OCI-LY3 (cell line): ENCODE results near the gene RRAGD.

ENCODE experiments used
- H2AFZ ChIP-seq: fragments of 200-600, 300-600 bp; shearing (Covaris generic); 2 replicates; pipeline ENCODE4 v1.6.0; 2014; ENCODE audit warnings: antibody characterized with exemption, low read depth, low read length
- H3K27ac ChIP-seq: fragments of 200-600, 300-600 bp; sonication (generic); 2 replicates; pipeline ENCODE4 v1.5.1; 2014; ENCODE audit warnings: mild to moderate bottlenecking, low read length, moderate library complexity, mixed read lengths
- H3K27me3 ChIP-seq: fragments of 200-600, 300-600 bp; sonication (generic); 2 replicates; pipeline ENCODE4 v1.6.1; 2014; ENCODE audit warnings: low read depth, low read length, mixed read lengths
- H3K36me3 ChIP-seq: fragments of 200-600, 300-600 bp; sonication (generic); replicated peaks from 2 replicates; pipeline ENCODE3; 2014; ENCODE audit warnings: low read depth, low read length, mixed read lengths
- H3K4me1 ChIP-seq: fragments of 300-600, 200-600 bp; sonication (generic); 2 replicates; pipeline ENCODE4 v1.6.1; 2014; ENCODE audit warnings: low read length, mixed read lengths
- H3K4me2 ChIP-seq: fragments of 200-600, 300-600 bp; sonication (generic); 2 replicates; pipeline ENCODE4 v1.6.1; 2014; ENCODE audit warnings: low read length, mixed read lengths
- H3K4me3 ChIP-seq: fragments of 300-600, 200-600 bp; sonication (generic); 2 replicates; pipeline ENCODE4 v1.5.1; 2014; ENCODE audit warnings: antibody characterized with exemption, mild to moderate bottlenecking, low read length, moderate library complexity
- H3K79me2 ChIP-seq: fragments of 300-600, 200-600 bp; shearing (Covaris generic); 2 replicates; pipeline ENCODE4 v1.6.1; 2014; ENCODE audit warnings: mild to moderate bottlenecking, low read length, mixed read lengths
- H3K9ac ChIP-seq: fragments of 300-600, 200-600 bp; shearing (Covaris generic); 2 replicates; pipeline ENCODE4 v1.6.0; 2014; ENCODE audit warnings: mild to moderate bottlenecking, low read length, moderate library complexity
- H3K9me3 ChIP-seq: fragments of 200-600, 300-600 bp; shearing (Covaris generic); 2 replicates; pipeline ENCODE4 v1.6.1; 2014; ENCODE audit warnings: low read length, mixed read lengths; ENCODE audit not compliant: insufficient read depth
- H4K20me1 ChIP-seq: fragments of 200-600, 300-600 bp; sonication (generic); 2 replicates; pipeline ENCODE4 v1.6.1; 2016; ENCODE audit warnings: low read length, mixed read lengths; ENCODE audit not compliant: insufficient read depth
- CTCF ChIP-seq: fragments of 200-600, 300-600 bp; sonication (generic); IDR thresholded peaks from 2 replicates; pipeline ENCODE4 v1.5.1; 2014; ENCODE audit warnings: antibody characterized with exemption, low read length, low read depth
- EZH2phosphoT487 ChIP-seq: fragments of 200-600 bp; shearing (Covaris generic); IDR thresholded peaks from 2 replicates; pipeline ENCODE4 v1.6.1; 2018; ENCODE audit warnings: antibody characterized with exemption, mixed run types, low read depth

The RRAGD gene

DNA sequence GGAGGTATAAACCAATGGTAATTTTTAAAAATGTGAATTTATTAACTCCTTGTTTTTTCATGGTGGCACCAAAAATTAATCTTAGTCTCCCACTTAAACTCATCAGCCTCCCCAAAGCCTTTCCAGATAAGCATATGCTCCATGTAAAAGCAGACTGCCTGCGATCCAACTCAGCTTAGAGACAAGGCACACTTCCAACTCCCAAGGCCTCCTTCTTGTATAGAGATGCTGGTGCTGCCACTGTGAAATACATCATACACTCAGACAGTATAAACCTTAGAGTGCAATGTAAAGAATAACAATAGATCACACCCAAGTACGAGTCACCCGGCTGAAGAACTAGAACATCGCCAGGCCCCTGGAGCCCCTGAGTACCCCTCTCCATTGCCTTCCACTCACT lies 22.9 kb upstream of the RRAGD start:
- Histone ChIP-seq H3K4me1 (peaks cover 4% of the 10 kb centered on the region; the same call in 1 of the 2 replicates), H3K4me2 (no peak overlapping the region), H2AFZ (no peak overlapping the region), H3K36me3 (no peaks in the 10 kb centered on the region), H3K27me3 (peaks cover 6% of the 10 kb centered on the region), H3K79me2 (no peaks in the 10 kb centered on the region), H4K20me1 (no peaks in the 10 kb centered on the region), H3K4me3 (no peak overlapping the region), H3K9me3 (no peaks in the 10 kb centered on the region), H3K9ac (no peak overlapping the region), H3K27ac (no peak overlapping the region)
- TF ChIP-seq CTCF, result no peak
- TF ChIP-seq EZH2phosphoT487, result no peak

DNA sequence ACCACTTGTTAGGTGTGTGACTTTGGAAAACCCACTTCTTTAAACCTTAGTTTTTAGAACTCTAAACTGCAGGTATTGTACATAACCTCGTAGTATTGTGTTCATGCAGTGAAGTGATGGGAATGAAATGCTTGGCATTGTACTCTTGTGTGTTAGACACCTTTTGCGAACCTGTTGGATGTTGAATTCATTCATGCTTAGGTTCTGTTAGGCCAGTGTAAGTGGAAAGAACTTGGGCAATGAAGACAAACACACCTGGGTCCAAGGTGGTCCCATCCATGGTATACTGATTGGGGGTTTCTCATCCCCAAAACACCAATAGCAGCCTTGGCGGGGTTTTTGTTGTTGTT lies 22.1 kb upstream of the RRAGD start:
- no peak overlapping the region for H3K9ac ChIP-seq
- no peak overlapping the region for H3K27ac ChIP-seq
- no peaks in the 10 kb centered on the region for H3K9me3 ChIP-seq
- H3K27me3 ChIP-seq, result peaks cover 6% of the 10 kb centered on the region
- no peaks in the 10 kb centered on the region for H3K79me2 ChIP-seq
- TF ChIP-seq EZH2phosphoT487 (no peak), CTCF (no peak)
- no peaks in the 10 kb centered on the region for H3K36me3 ChIP-seq
- H4K20me1 ChIP-seq, result no peaks in the 10 kb centered on the region
- H3K4me2 ChIP-seq, result peak overlapping the region; percentile 90
- 0 out of 2 replicates have a peak overlapping the region, but pooled peaks have one; percentile 39 for H2AFZ ChIP-seq
- H3K4me1 ChIP-seq, result peaks cover 4% of the 10 kb centered on the region; the same call in 1 of the 2 replicates
- peak overlapping the region; percentile 80 for H3K4me3 ChIP-seq

- Histone ChIP-seq H3K27me3 (peaks cover 6% of the 10 kb centered on the region), H3K4me2 (peak overlapping the region; percentile 90), H3K9me3 (no peaks in the 10 kb centered on the region), H3K9ac (peak overlapping the region; percentile 32; the same call in 1 of the 2 replicates), H3K27ac (no peak overlapping the region), H3K79me2 (no peaks in the 10 kb centered on the region), H3K4me3 (peak overlapping the region; percentile 80), H3K4me1 (peaks cover 4% of the 10 kb centered on the region; the same call in 1 of the 2 replicates), H3K36me3 (no peaks in the 10 kb centered on the region), H2AFZ (peak overlapping the region; percentile 60; the same call in 1 of the 2 replicates), H4K20me1 (no peaks in the 10 kb centered on the region)
- TF ChIP-seq EZH2phosphoT487, result no peak
- TF ChIP-seq CTCF, result no peak
Measured at GRCh38 chr6:89433252-89434149, 21.4 kb upstream of the RRAGD start.

- H3K9me3 ChIP-seq, result no peaks in the 10 kb centered on the region
- H3K4me2 ChIP-seq, result peak within 1 kb of the TSS; percentile 90
- H4K20me1 ChIP-seq, result no peaks in the 10 kb centered on the region
- no peak within 1 kb of the TSS for H3K27ac ChIP-seq
- peak within 1 kb of the TSS; percentile 89; the same call in 1 of the 2 replicates for H2AFZ ChIP-seq
- TF ChIP-seq CTCF (peak; percentile 60), EZH2phosphoT487 (no peak)
- H3K4me1 ChIP-seq, result peaks cover 4% of the 10 kb centered on the region; the same call in 1 of the 2 replicates
- H3K79me2 ChIP-seq, result no peaks in the 10 kb centered on the region
- peak within 1 kb of the TSS; percentile 32; the same call in 1 of the 2 replicates for H3K9ac ChIP-seq
- peak within 1 kb of the TSS; percentile 80 for H3K4me3 ChIP-seq
- H3K36me3 ChIP-seq, result no peaks in the 10 kb centered on the region
- peaks cover 6% of the 10 kb centered on the region for H3K27me3 ChIP-seq
Measured at GRCh38 chr6:89432875-89433251, 20.8 kb upstream of the RRAGD start, which contains the start of gene ANKRD6. TSS of gene ANKRD6 (plus strand) at chr6:89433152. CDS start at chr6:89566977, 133,825 bp downstream.
